Loucy (cell line): ENCODE measurements around the gene SPPL2C.

ENCODE experiments used
- EZH2phosphoT487 ChIP-seq: fragments of 200-600 bp; IDR thresholded peaks from 2 replicates; pipeline ENCODE4 v1.6.1; 2018; ENCODE audit warnings: antibody characterized with exemption, mild to moderate bottlenecking, moderate library complexity, borderline replicate concordance
- TF ChIP-seq, protein P1 (sequence below): fragments of 200-600 bp; sonication (generic); conservative IDR thresholded peaks from 2 replicates; pipeline ENCODE4 v1.5.1; 2014; ENCODE audit warnings: mild to moderate bottlenecking, antibody characterized with exemption, low read length

DNA sequence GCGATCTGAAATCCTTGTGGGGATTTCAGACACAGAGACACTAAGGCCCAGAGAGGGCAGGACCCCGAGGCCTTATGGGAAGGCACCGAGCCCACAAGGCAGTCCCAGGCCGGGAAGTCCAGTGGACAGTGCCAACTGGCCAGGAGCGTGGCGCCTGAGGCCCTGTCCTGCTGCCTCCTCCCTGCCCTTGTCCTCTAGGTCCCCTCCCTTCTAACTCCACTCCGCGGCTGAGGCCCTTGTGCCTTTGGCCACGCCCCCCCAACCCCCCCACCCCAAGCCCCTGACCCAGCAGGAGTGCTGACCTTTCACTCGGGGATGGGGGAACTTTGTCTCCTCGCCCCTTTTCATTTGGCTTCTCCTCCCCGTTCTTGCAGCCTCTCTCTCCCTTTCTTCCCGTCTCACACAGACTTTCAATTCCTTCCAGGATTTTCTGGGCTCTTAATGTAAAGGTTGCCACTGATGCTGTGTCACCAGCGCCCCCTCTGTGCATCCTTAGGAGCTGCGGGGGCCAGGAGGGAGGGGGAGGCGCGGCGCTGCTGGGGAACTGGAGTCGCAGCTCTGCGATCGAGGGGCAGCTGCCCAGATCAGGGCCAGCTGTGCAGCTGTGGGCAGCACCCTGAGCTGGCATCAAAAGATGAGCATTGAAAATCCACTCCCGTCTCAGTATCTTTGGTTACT, 31.5 kb upstream of the SPPL2C start:
- TF ChIP-seq, protein P1, sequence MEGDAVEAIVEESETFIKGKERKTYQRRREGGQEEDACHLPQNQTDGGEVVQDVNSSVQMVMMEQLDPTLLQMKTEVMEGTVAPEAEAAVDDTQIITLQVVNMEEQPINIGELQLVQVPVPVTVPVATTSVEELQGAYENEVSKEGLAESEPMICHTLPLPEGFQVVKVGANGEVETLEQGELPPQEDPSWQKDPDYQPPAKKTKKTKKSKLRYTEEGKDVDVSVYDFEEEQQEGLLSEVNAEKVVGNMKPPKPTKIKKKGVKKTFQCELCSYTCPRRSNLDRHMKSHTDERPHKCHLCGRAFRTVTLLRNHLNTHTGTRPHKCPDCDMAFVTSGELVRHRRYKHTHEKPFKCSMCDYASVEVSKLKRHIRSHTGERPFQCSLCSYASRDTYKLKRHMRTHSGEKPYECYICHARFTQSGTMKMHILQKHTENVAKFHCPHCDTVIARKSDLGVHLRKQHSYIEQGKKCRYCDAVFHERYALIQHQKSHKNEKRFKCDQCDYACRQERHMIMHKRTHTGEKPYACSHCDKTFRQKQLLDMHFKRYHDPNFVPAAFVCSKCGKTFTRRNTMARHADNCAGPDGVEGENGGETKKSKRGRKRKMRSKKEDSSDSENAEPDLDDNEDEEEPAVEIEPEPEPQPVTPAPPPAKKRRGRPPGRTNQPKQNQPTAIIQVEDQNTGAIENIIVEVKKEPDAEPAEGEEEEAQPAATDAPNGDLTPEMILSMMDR, result peak; percentile 36; the same call in 1 of the 2 replicates
- no peak for TF ChIP-seq EZH2phosphoT487
